Esophagus muscularis mucosa (tissue), 3 donors: ENCODE measurements around the gene KTN1.

Source experiments
- CTCF ChIP-seq, 3 experiments: fragments of 200-600 bp in 2 of 3; fragments of 450-650 bp in 1 of 3; sonication (generic) in 2 of 3; IDR thresholded peaks; one replicate each; pipeline ENCODE4 v1.5.1; 2017 to 2019; ENCODE audit warnings: antibody characterized with exemption in 3 of 3, mild to moderate bottlenecking in 2 of 3, moderate library complexity in 1 of 3
- POLR2A ChIP-seq: fragments of 450-650 bp; IDR thresholded peaks from one replicate; pipeline ENCODE4 v1.6.1; 2017; ENCODE audit warnings: antibody characterized with exemption, moderate library complexity, mild to moderate bottlenecking, low read depth
- POLR2AphosphoS5 ChIP-seq, 2 donors: sonication (generic); formaldehyde crosslinking; IDR thresholded peaks; one replicate each; pipeline ENCODE4 v1.6.1; 2017; ENCODE audit warnings: antibody characterized with exemption in 2 of 2

GRCh38 chr14:55592436-55592835, 12.4 kb downstream of the KTN1 start:
- TF ChIP-seq POLR2AphosphoS5 (IDR thresholded peaks at IDR 0.05) = no peak
- TF ChIP-seq CTCF (IDR thresholded peaks at IDR 0.05) = no peak
- TF ChIP-seq POLR2A = no peak
